ENCODE results near the gene RBM47. TPM values are rescaled to one million over a fixed set of nuclear protein-coding genes. Genes with fewer than 3 reads are reported as not detected.
A peak's percentile ranks its signal among the peaks of the same experiment; 100 is the strongest.

Gene RBM47
- total RNA-seq, 4 donors from 2014 or later = 200 to 369 (median 323) TPM

- intact Hi-C loops (cut with DNase I) = no loop called here
- Histone ChIP-seq H3K4me1 (peaks cover 59 to 69% of the 10 kb centered on the region in 2 donors), H3K36me3 (no peaks in the 10 kb centered on the region), H3K27ac (peak overlapping the region; percentile 91 to 98 (median 97)), H3K4me3 (replicated peaks in 1 of 3) (no peak overlapping the region), H3K27me3 (no peaks in the 10 kb centered on the region), H3K9me3 (no peaks in the 10 kb centered on the region)
- DNase-seq = peak; percentile 82 to 84
- TF ChIP-seq POLR2A (IDR thresholded peaks at IDR 0.05) = peak in 1 of 2 donors; percentile 50
- no peak for TF ChIP-seq CTCF (IDR thresholded peaks at IDR 0.05)
- WGBS, 2 donors = 27 to 35% methylated on average over 21 of the region's 21 CpGs
Observed at GRCh38 chr4:40482985-40483647, 146.5 kb downstream of the RBM47 start.

- no peaks in the 10 kb centered on the region for H3K27me3 ChIP-seq
- 93 to 95% methylated on average over 7 of the region's 7 CpGs for WGBS, 2 donors
Observed at GRCh38 chr4:40481977-40482376, 147.7 kb downstream of the RBM47 start.

GRCh38 chr4:40480291-40480690 lies 149.4 kb downstream of the RBM47 start:
- Histone ChIP-seq H3K27ac (peak overlapping the region; percentile 91 to 98 (median 97)), H3K4me3 (replicated peaks in 1 of 3) (no peak overlapping the region), H3K27me3 (no peaks in the 10 kb centered on the region), H3K36me3 (no peaks in the 10 kb centered on the region), H3K4me1 (peaks cover 68 to 72% of the 10 kb centered on the region in 2 donors), H3K9me3 (no peaks in the 10 kb centered on the region)
- TF ChIP-seq POLR2A (IDR thresholded peaks at IDR 0.05) (no peak), CTCF (IDR thresholded peaks at IDR 0.05) (no peak)
- WGBS, 2 donors = 28 to 41% methylated on average over 2 of the region's 2 CpGs
- intact Hi-C loops (cut with DNase I) = no loop called here
- DNase-seq = peak; percentile 81 to 82

More at GRCh38 chr4:40481977-40482376, 147.7 kb downstream of the RBM47 start:
- intact Hi-C loops (cut with DNase I) = no loop called here
- Histone ChIP-seq H3K4me3 (replicated peaks in 1 of 3) (no peak overlapping the region), H3K4me1 (peaks cover 61 to 67% of the 10 kb centered on the region in 2 donors), H3K27ac (peak overlapping the region; percentile 91 to 98 (median 97)), H3K36me3 (no peaks in the 10 kb centered on the region), H3K9me3 (no peaks in the 10 kb centered on the region)
- DNase-seq = no peak
- TF ChIP-seq POLR2A (IDR thresholded peaks at IDR 0.05) (no peak), CTCF (IDR thresholded peaks at IDR 0.05) (no peak)

GRCh38 chr4:40479378-40479777 lies 150.3 kb downstream of the RBM47 start:
- intact Hi-C loops (cut with DNase I) = no loop called here
- 69 to 73% methylated on average over 2 of the region's 2 CpGs for WGBS, 2 donors

More at GRCh38 chr4:40479378-40479777, 150.3 kb downstream of the RBM47 start:
- Histone ChIP-seq H3K27me3 (no peaks in the 10 kb centered on the region), H3K4me3 (replicated peaks in 1 of 3) (no peak overlapping the region), H3K27ac (peak overlapping the region; percentile 48 to 98 (median 91)), H3K4me1 (peaks cover 63 to 66% of the 10 kb centered on the region in 2 donors), H3K9me3 (no peaks in the 10 kb centered on the region), H3K36me3 (no peaks in the 10 kb centered on the region)
- TF ChIP-seq CTCF (IDR thresholded peaks at IDR 0.05) = no peak
- TF ChIP-seq POLR2A (IDR thresholded peaks at IDR 0.05) = no peak
- DNase-seq = no peak

Data from thyroid gland (tissue), 4 donors.